ENCODE measurements around the gene FGFBP1.

GRCh38 chr4:15910155-15910940 is 28.2 kb downstream of the FGFBP1 start:
- no peak for TF ChIP-seq EZH2 (IDR thresholded peaks at IDR 0.05; ENCODE audit: insufficient read depth, poor library complexity, severe bottlenecking)
- no peak for TF ChIP-seq EZH2phosphoT487 (IDR thresholded peaks at IDR 0.05; ENCODE audit: insufficient read depth, low read depth)

Measured in GM23248 (cell line).